ENCODE results near the gene ABCB1. TPM values are rescaled to one million over a fixed set of nuclear protein-coding genes. Genes with fewer than 3 reads are reported as not detected.
"Not testable (repeated sequence)": the region's sequence is repeated elsewhere in the genome, so short reads cannot be mapped to it uniquely, and the experiment has no call there.

The ABCB1 gene
- total RNA-seq, 2 experiments from 2014 or later: 4.7 to 5.4 TPM

DNA sequence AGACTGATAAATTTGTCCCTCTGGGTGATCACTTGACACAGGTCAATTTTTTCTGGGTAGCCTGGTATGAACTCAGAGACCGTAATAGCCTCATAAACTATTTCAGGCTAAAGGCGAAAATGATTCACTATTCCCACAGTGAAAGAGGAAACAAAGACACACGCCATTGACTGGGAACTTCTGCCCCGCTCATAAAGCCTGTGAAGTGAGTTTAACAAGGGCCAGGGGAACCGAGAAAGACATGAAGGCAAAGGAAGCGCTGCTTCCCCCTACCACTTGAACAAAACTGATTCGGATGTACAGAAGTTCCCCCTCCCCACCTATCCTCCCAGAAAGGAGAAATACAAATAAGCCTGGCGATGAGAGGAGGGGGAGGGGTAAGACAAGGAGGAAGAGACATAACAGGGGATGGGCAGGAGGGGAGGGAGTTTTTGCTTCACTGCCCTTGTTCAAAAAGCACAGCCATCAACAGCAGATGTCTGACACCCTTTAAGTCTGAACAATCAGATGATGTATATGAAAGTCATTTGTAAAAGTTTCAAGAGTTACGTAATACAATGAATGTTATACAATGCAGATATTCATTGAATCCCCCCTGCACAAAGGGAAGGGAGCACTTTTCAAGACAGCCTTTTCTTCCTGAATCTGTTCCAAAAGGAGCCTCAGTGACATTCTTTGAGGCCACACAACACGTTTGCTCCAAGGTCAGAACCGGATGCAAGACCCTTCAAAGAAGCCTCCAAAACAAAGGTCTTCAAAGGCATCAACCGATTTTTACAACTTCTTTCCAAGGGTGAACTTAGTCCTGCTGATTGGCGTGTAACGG is 125.9 kb downstream of the ABCB1 start:
- Mint-ChIP-seq H3K4me1 (ENCODE audit: low read depth) (peaks cover 10% of the 10 kb centered on the region), H3K9me3 (no peaks in the 10 kb centered on the region), H3K27me3 (peaks cover 34% of the 10 kb centered on the region), H3K27ac (no peak overlapping the region), H3K36me3 (no peaks in the 10 kb centered on the region), H3K4me3 (no peak overlapping the region)
- no peak for DNase-seq
- ChIA-PET CTCF (no interaction called here), POLR2A (no interaction called here)
- intact Hi-C loops (cut with micrococcal nuclease): no loop called here

DNA sequence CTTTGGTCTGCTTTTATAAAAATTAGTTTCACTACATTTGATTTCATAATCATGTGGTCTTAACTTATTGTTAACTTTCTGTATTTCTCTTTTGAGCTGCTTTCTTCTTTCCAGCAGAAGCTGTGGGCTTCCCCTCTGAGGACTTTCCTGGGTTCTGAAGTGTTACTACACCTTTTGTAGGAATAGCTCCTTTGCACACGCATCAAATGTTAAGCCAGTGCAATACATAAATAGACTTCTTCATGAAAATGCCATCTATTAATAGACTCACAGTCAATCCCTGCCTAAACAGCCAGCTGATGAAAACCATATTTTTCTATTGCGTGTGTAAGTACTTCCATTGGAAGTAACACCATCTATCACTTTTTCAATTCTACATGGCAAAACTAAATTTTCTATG is 126.7 kb downstream of the ABCB1 start:
- Mint-ChIP-seq H3K4me3 (no peak overlapping the region), H3K27ac (no peak overlapping the region), H3K27me3 (peaks cover 34% of the 10 kb centered on the region), H3K36me3 (no peaks in the 10 kb centered on the region), H3K4me1 (ENCODE audit: low read depth) (peaks cover 10% of the 10 kb centered on the region), H3K9me3 (no peaks in the 10 kb centered on the region)
- POLR2A ChIA-PET: no interaction called here
- DNase-seq: no peak
- intact Hi-C loops (cut with micrococcal nuclease): no loop called here
- CTCF ChIA-PET: no interaction called here

GRCh38 chr7:87473192-87473591 is 127.5 kb downstream of the ABCB1 start:
- no peak for DNase-seq
- no peaks in the 10 kb centered on the region for H3K36me3 Mint-ChIP-seq
- no peaks in the 10 kb centered on the region for H3K9me3 Mint-ChIP-seq
- H3K27me3 Mint-ChIP-seq: peaks cover 34% of the 10 kb centered on the region
- ChIA-PET POLR2A (no interaction called here), CTCF (no interaction called here)
- H3K4me3 Mint-ChIP-seq: no peak overlapping the region
- no peak overlapping the region for H3K27ac Mint-ChIP-seq
- intact Hi-C loops (cut with micrococcal nuclease): no loop called here
- H3K4me1 Mint-ChIP-seq (ENCODE audit: low read depth): peaks cover 10% of the 10 kb centered on the region

DNA sequence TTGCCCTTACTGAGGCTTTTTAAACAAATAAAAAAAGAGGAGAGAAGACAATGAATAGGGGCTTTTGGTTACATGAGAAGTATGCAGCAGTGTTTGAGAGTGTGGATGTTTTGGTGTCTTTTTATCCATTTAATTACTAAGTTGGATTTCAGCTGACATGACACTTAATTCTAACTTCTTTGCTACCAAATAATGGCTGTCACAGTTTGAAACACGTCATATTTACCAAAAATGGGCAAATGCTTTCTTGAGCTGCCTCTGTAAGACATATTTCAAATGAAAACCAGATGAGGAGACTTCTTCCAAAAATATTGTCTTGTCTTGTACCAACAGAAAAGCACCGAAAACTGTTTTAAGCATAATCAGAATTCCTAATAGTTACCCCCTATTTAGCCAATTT is 129.2 kb downstream of the ABCB1 start:
- peaks cover 10% of the 10 kb centered on the region for H3K4me1 Mint-ChIP-seq (ENCODE audit: low read depth)
- no peaks in the 10 kb centered on the region for H3K36me3 Mint-ChIP-seq
- H3K4me3 Mint-ChIP-seq: no peak overlapping the region
- peaks cover 30% of the 10 kb centered on the region for H3K27me3 Mint-ChIP-seq
- no peak for DNase-seq
- H3K27ac Mint-ChIP-seq: no peak overlapping the region
- no peaks in the 10 kb centered on the region for H3K9me3 Mint-ChIP-seq
- ChIA-PET CTCF (no interaction called here), POLR2A (no interaction called here)
- intact Hi-C loops (cut with micrococcal nuclease): no loop called here

GRCh38 chr7:87469204-87469603 is 131.5 kb downstream of the ABCB1 start:
- DNase-seq; H3K36me3 Mint-ChIP-seq; H3K4me3 Mint-ChIP-seq; H3K4me1 Mint-ChIP-seq (ENCODE audit: low read depth); H3K27ac Mint-ChIP-seq; intact Hi-C loops (cut with micrococcal nuclease); H3K9me3 Mint-ChIP-seq; CTCF ChIA-PET; POLR2A ChIA-PET: not testable (repeated sequence)
- peaks cover 17% of the 10 kb centered on the region for H3K27me3 Mint-ChIP-seq

- H3K27ac Mint-ChIP-seq; H3K27me3 Mint-ChIP-seq; POLR2A ChIA-PET; CTCF ChIA-PET; H3K4me1 Mint-ChIP-seq (ENCODE audit: low read depth); DNase-seq; intact Hi-C loops (cut with micrococcal nuclease); H3K9me3 Mint-ChIP-seq; H3K4me3 Mint-ChIP-seq; H3K36me3 Mint-ChIP-seq: not testable (repeated sequence)
Observed at GRCh38 chr7:87465534-87465880, 135.2 kb downstream of the ABCB1 start.

DNA sequence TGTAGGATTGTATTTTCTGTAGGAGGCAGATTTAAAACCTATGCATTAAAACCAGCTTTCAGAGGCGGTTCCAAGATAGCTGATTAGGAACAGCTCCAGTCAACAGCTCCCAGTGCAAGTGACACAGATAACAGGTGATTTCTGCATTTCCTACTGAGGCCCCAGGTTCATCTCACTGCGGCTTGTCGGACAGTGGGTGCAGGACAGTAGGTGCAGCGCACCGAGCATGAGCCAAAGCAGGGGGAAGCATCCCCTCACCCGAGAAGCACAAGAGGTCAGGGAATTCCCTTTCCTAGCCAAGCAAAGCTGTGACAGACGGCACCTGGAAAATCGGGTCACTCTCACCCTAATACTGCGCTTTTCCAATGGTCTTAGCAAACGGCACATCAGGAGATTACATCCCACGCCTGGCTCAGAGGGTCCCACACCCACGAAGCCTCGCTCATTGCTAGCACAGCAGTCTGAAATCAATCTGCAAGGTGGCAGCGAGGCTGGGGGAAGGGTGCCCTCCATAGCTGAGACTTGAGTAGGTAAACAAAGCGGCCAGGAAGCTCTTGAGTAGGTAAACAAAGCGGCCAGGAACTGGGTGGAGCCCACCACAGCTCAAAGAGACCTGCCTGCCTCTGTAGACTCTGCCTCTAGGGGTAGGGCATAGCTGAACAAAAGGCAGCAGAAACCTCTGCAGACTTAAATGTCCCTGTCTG is 135.7 kb downstream of the ABCB1 start:
- DNase-seq; H3K9me3 Mint-ChIP-seq; POLR2A ChIA-PET; intact Hi-C loops (cut with micrococcal nuclease); H3K4me3 Mint-ChIP-seq; H3K36me3 Mint-ChIP-seq; H3K27me3 Mint-ChIP-seq; H3K27ac Mint-ChIP-seq; H3K4me1 Mint-ChIP-seq (ENCODE audit: low read depth): not testable (repeated sequence)
- CTCF ChIA-PET: interaction anchor here (0.6 kb wide), 1 partner anchor 228 kb away, joined by 4 read pairs; no protein-coding TSS in a partner anchor

- Mint-ChIP-seq H3K9me3 (no peaks in the 10 kb centered on the region), H3K4me3 (no peak overlapping the region), H3K27ac (no peak overlapping the region), H3K4me1 (ENCODE audit: low read depth) (no peaks in the 10 kb centered on the region), H3K27me3 (peaks cover 10% of the 10 kb centered on the region), H3K36me3 (no peaks in the 10 kb centered on the region)
- no peak for DNase-seq
- intact Hi-C loops (cut with micrococcal nuclease): no loop called here
- ChIA-PET CTCF (interaction anchor here (0.6 kb wide), 1 partner anchor 227 kb away, joined by 4 read pairs; no protein-coding TSS in a partner anchor), POLR2A (no interaction called here)
Observed at GRCh38 chr7:87463982-87464381, 136.7 kb downstream of the ABCB1 start.

GRCh38 chr7:87460444-87460843 is 140.2 kb downstream of the ABCB1 start:
- H3K4me1 Mint-ChIP-seq (ENCODE audit: low read depth); DNase-seq; H3K27ac Mint-ChIP-seq; H3K36me3 Mint-ChIP-seq; intact Hi-C loops (cut with micrococcal nuclease); H3K4me3 Mint-ChIP-seq; POLR2A ChIA-PET; CTCF ChIA-PET; H3K9me3 Mint-ChIP-seq: not testable (repeated sequence)
- peaks cover 15% of the 10 kb centered on the region for H3K27me3 Mint-ChIP-seq

- intact Hi-C loops (cut with micrococcal nuclease): no loop called here
- Mint-ChIP-seq H3K36me3 (no peaks in the 10 kb centered on the region), H3K4me3 (no peak overlapping the region), H3K4me1 (ENCODE audit: low read depth) (no peaks in the 10 kb centered on the region), H3K27ac (no peak overlapping the region), H3K9me3 (no peaks in the 10 kb centered on the region), H3K27me3 (peaks cover 14% of the 10 kb centered on the region)
- POLR2A ChIA-PET: no interaction called here
- CTCF ChIA-PET: no interaction called here
- DNase-seq: no peak
Observed at GRCh38 chr7:87459941-87460340, 140.7 kb downstream of the ABCB1 start.

- Mint-ChIP-seq H3K4me1 (ENCODE audit: low read depth) (no peaks in the 10 kb centered on the region), H3K27me3 (peaks cover 8% of the 10 kb centered on the region), H3K27ac (no peak overlapping the region), H3K9me3 (no peaks in the 10 kb centered on the region), H3K36me3 (no peaks in the 10 kb centered on the region), H3K4me3 (no peak overlapping the region)
- intact Hi-C loops (cut with micrococcal nuclease): no loop called here
- no peak for DNase-seq
- POLR2A ChIA-PET: no interaction called here
- CTCF ChIA-PET: no interaction called here
Observed at GRCh38 chr7:87458148-87458547, 142.5 kb downstream of the ABCB1 start.

DNA sequence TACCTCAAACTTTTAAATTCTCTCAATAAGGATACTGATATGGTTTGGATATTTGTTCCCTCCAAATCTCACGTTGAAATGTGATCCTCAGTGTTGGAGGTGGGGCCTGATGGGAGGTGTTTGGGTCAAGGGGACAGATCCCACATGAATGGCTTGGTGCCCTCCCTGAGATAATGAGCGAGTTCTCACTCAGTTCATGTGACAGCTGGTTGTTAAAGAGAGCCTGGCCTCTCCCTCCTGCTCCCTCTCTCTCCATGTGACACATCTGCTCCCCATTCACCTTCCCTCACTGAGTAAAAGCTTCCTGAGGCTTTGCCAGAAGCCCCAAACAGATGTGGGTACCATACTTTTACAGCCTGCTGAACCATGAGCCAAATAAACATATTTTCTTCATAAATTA is 144.4 kb downstream of the ABCB1 start:
- intact Hi-C loops (cut with micrococcal nuclease): no loop called here
- POLR2A ChIA-PET: no interaction called here
- no peaks in the 10 kb centered on the region for H3K9me3 Mint-ChIP-seq
- no peak for DNase-seq
- no peak overlapping the region for H3K27ac Mint-ChIP-seq
- no peak overlapping the region for H3K4me3 Mint-ChIP-seq
- peaks cover 10% of the 10 kb centered on the region for H3K27me3 Mint-ChIP-seq
- H3K4me1 Mint-ChIP-seq (ENCODE audit: low read depth): no peaks in the 10 kb centered on the region
- H3K36me3 Mint-ChIP-seq: no peaks in the 10 kb centered on the region
- CTCF ChIA-PET: no interaction called here

All from activated CD4-positive, alpha-beta memory T cell treated with anti-CD3 and anti-CD28 coated beads for 36 hours (primary cell).